OCI-LY7 (cell line): ENCODE data around the gene NIBAN1. TPM values are rescaled to one million over a fixed set of nuclear protein-coding genes. Genes with fewer than 3 reads are reported as not detected.

Experiments used
- BruUV-seq: library from RNA; stranded (reverse); fragments of 400-500 nt; replicated peaks from 2 replicates; lab custom pipeline; 2021; lab: Mats Ljungman, UMichigan
- CTCF ChIA-PET: fragments of 300-600 bp; sonication (Branson Sonifier 250); formaldehyde crosslinking; loops from one replicate; lab custom pipeline; 2022; ENCODE audit warnings: antibody characterized with exemption; ENCODE audit not compliant: unreplicated experiment; lab: Charles Lee
- POLR2A ChIA-PET: fragments of 300-600 bp; sonication (Branson Sonifier 250); formaldehyde crosslinking; loops from one replicate; lab custom pipeline; 2022; ENCODE audit warnings: antibody characterized with exemption; lab: Charles Lee
- DNase-seq: peaks from one replicate; pipeline ENCODE4 v3.0.0-alpha.2; 2015; ENCODE audit warnings: low spot score
- H2AFZ ChIP-seq: fragments of 200-600 bp; sonication (generic), shearing (Covaris generic); 2 replicates; pipeline ENCODE4 v1.6.1; 2014; ENCODE audit warnings: mild to moderate bottlenecking, antibody characterized with exemption, low read length, moderate library complexity
- H3K27ac ChIP-seq: fragments of 200-600 bp; sonication (generic); 2 replicates; pipeline ENCODE4 v1.5.1; 2014; ENCODE audit warnings: mixed run types, low read depth, mild to moderate bottlenecking, moderate library complexity, low read length, inconsistent platforms; ENCODE audit not compliant: poor library complexity, severe bottlenecking
- H3K36me3 ChIP-seq: fragments of 200-600 bp; sonication (generic); 2 replicates; pipeline ENCODE4 v1.6.1; 2014; ENCODE audit warnings: mild to moderate bottlenecking, antibody characterized with exemption, low read length, moderate library complexity, mixed read lengths; ENCODE audit not compliant: insufficient read depth
- H3K4me1 ChIP-seq: fragments of 200-600 bp; sonication (generic); 2 replicates; pipeline ENCODE4 v1.5.1; 2014; ENCODE audit warnings: mild to moderate bottlenecking, low read length; ENCODE audit not compliant: insufficient read depth, poor library complexity, severe bottlenecking
- H3K4me2 ChIP-seq: fragments of 200-600 bp; sonication (generic); 2 replicates; pipeline ENCODE4 v1.6.1; 2014; ENCODE audit warnings: mild to moderate bottlenecking, low read length
- H3K4me3 ChIP-seq: fragments of 200-600 bp; sonication (generic); 2 replicates; pipeline ENCODE4 v1.5.1; 2014; ENCODE audit warnings: mild to moderate bottlenecking, low read depth, low read length; ENCODE audit not compliant: poor library complexity, severe bottlenecking
- H3K79me2 ChIP-seq: fragments of 200-600 bp; sonication (generic); 2 replicates; pipeline ENCODE4 v1.6.1; 2016; ENCODE audit warnings: low read depth, mild to moderate bottlenecking, low read length, moderate library complexity, mixed read lengths; ENCODE audit not compliant: insufficient read depth
- H3K9me2 ChIP-seq: fragments of 200-600 bp; sonication (generic); 2 replicates; pipeline ENCODE4 v1.6.1; 2016; ENCODE audit warnings: mild to moderate bottlenecking, low read length, mixed read lengths; ENCODE audit not compliant: insufficient read depth
- H3K9me3 ChIP-seq: fragments of 200-600 bp; sonication (generic); 2 replicates; pipeline ENCODE4 v1.6.1; 2014; ENCODE audit warnings: mild to moderate bottlenecking, mixed run types, low read length, mixed read lengths
- H4K20me1 ChIP-seq: fragments of 200-600 bp; sonication (generic); 2 replicates; pipeline ENCODE4 v1.6.1; 2014; ENCODE audit warnings: mild to moderate bottlenecking, antibody characterized with exemption, low read length, moderate library complexity, mixed read lengths; ENCODE audit not compliant: insufficient read depth
- CTCF ChIP-seq: fragments of 200-600 bp; sonication (generic); conservative IDR thresholded peaks from 2 replicates; pipeline ENCODE4 v1.5.1; 2014; ENCODE audit warnings: mild to moderate bottlenecking, antibody characterized with exemption, low read length, moderate library complexity, mixed read lengths
- EZH2phosphoT487 ChIP-seq: fragments of 200-600 bp; sonication (generic); IDR thresholded peaks from 2 replicates; pipeline ENCODE4 v1.6.1; 2018; ENCODE audit warnings: low read depth, borderline replicate concordance, mild to moderate bottlenecking, mixed run types, antibody characterized with exemption, low read length, moderate library complexity, mixed read lengths
- intact Hi-C: fragments of 100-400 bp; cut with micrococcal nuclease; formaldehyde crosslinking; loops from one replicate; pipeline ENCODE4 v1.10.0; 2022; ENCODE audit not compliant: unreplicated experiment
- total RNA-seq, 2 experiments: library from RNA; depleted of rRNA in 1 of 2; stranded (reverse); fragments of >200 nt in 1 of 2; shearing (Covaris generic) in 1 of 2; gene quantifications; 2 replicates each; pipeline ENCODE4 v1.2.3, GENCODE V29; 2014 to 2022

NIBAN1 gene
- total RNA-seq, 2 experiments from 2014 or later = not detected

GRCh38 chr1:184970691-184971161 is 3.6 kb downstream of the NIBAN1 start:
- BruUV-seq = no TSS peak
- no peak for TF ChIP-seq EZH2phosphoT487
- no peak for TF ChIP-seq CTCF
- H3K4me3 ChIP-seq = no peak overlapping the region
- H3K9me2 ChIP-seq = no peaks in the 10 kb centered on the region
- H3K4me1 ChIP-seq = no peaks in the 10 kb centered on the region
- no peaks in the 10 kb centered on the region for H3K9me3 ChIP-seq
- H2AFZ ChIP-seq = no peak overlapping the region
- no peak for DNase-seq
- H3K36me3 ChIP-seq = no peaks in the 10 kb centered on the region
- H4K20me1 ChIP-seq = no peaks in the 10 kb centered on the region
- ChIA-PET CTCF (no interaction called here), POLR2A (interaction anchor here (1.0 to 1.3 kb wide), 2 partner anchors 9 to 16 kb away, joined by 3 to 6 read pairs; no protein-coding TSS in a partner anchor)
- H3K79me2 ChIP-seq = no peaks in the 10 kb centered on the region
- H3K27ac ChIP-seq = no peak overlapping the region
- no peak overlapping the region for H3K4me2 ChIP-seq
- intact Hi-C loops = no loop called here

- intact Hi-C loops = no loop called here
- no peak overlapping the region for H3K4me2 ChIP-seq
- no peaks in the 10 kb centered on the region for H4K20me1 ChIP-seq
- no peaks in the 10 kb centered on the region for H3K9me3 ChIP-seq
- H3K79me2 ChIP-seq = no peaks in the 10 kb centered on the region
- ChIA-PET CTCF (no interaction called here), POLR2A (interaction anchor here (1.0 kb wide), 1 partner anchor 90 kb away, joined by 3 read pairs; no protein-coding TSS in a partner anchor)
- no peaks in the 10 kb centered on the region for H3K36me3 ChIP-seq
- BruUV-seq = no TSS peak
- TF ChIP-seq CTCF (no peak), EZH2phosphoT487 (no peak)
- H3K4me3 ChIP-seq = no peak overlapping the region
- no peak overlapping the region for H2AFZ ChIP-seq
- DNase-seq = no peak
- H3K4me1 ChIP-seq = no peaks in the 10 kb centered on the region
- no peak overlapping the region for H3K27ac ChIP-seq
- no peaks in the 10 kb centered on the region for H3K9me2 ChIP-seq
Observed at GRCh38 chr1:184966989-184967388, 7.3 kb downstream of the NIBAN1 start.

- Histone ChIP-seq H3K36me3 (no peaks in the 10 kb centered on the region), H3K4me3 (no peak overlapping the region), H3K9me2 (no peaks in the 10 kb centered on the region), H4K20me1 (no peaks in the 10 kb centered on the region), H2AFZ (no peak overlapping the region), H3K79me2 (no peaks in the 10 kb centered on the region), H3K9me3 (no peaks in the 10 kb centered on the region), H3K4me1 (no peaks in the 10 kb centered on the region), H3K27ac (no peak overlapping the region), H3K4me2 (no peak overlapping the region)
- POLR2A ChIA-PET = interaction anchor here (0.7 to 1.0 kb wide), 2 partner anchors 45 to 91 kb away, joined by 3 read pairs; no protein-coding TSS in a partner anchor
- no peak for TF ChIP-seq EZH2phosphoT487
- no peak for TF ChIP-seq CTCF
- CTCF ChIA-PET = no interaction called here
- BruUV-seq = no TSS peak
- intact Hi-C loops = no loop called here
- DNase-seq = no peak
Observed at GRCh38 chr1:184965944-184966860, 8.1 kb downstream of the NIBAN1 start.
